Liver (tissue), 9 donors: ENCODE results near the gene PATJ. TPM values are rescaled to one million over a fixed set of nuclear protein-coding genes. Genes with fewer than 3 reads are reported as not detected.
"Not testable (repeated sequence)": the region's sequence is repeated elsewhere in the genome, so short reads cannot be mapped to it uniquely, and the experiment has no call there.

Source experiments
- DNase-seq: peaks from one replicate; pipeline ENCODE4 v3.0.0-alpha.2; 2017; ENCODE audit warnings: low spot score
- H3K27ac ChIP-seq, 2 donors: one replicate each; pipeline ENCODE4 v1.7.0; 2013; ENCODE audit warnings: inconsistent platforms in 2 of 2, low read length in 2 of 2, control low read depth in 1 of 2, low read depth in 1 of 2, mild to moderate bottlenecking in 1 of 2
- H3K27me3 ChIP-seq, 4 donors: one replicate each; pipeline versions ENCODE4 v1.6.1 to v1.7.0; 2013; ENCODE audit warnings: low read length in 3 of 4, inconsistent platforms in 1 of 4, mild to moderate bottlenecking in 1 of 4, moderate library complexity in 1 of 4; ENCODE audit not compliant: control insufficient read depth in 4 of 4, insufficient read depth in 4 of 4
- H3K36me3 ChIP-seq, 4 donors: one replicate each; pipeline versions ENCODE4 v1.6.1 to v1.7.0; 2013; ENCODE audit warnings: low read length in 3 of 4, mild to moderate bottlenecking in 3 of 4, low read depth in 1 of 4, moderate library complexity in 1 of 4; ENCODE audit not compliant: control insufficient read depth in 4 of 4, insufficient read depth in 3 of 4
- H3K4me1 ChIP-seq, 4 donors: one replicate each; pipeline versions ENCODE4 v1.6.1 to v1.7.0; 2013; ENCODE audit warnings: low read length in 3 of 4, mild to moderate bottlenecking in 3 of 4, moderate library complexity in 1 of 4; ENCODE audit not compliant: control insufficient read depth in 4 of 4, insufficient read depth in 4 of 4
- H3K4me3 ChIP-seq, 3 donors: one replicate each; pipeline versions ENCODE4 v1.6.1 to v1.7.0; 2013; ENCODE audit warnings: low read length in 3 of 3, control low read depth in 1 of 3, low read depth in 1 of 3, mild to moderate bottlenecking in 1 of 3
- H3K9ac ChIP-seq, 2 donors: one replicate each; pipeline ENCODE4 v1.7.0; 2013; ENCODE audit warnings: low read length in 2 of 2, mild to moderate bottlenecking in 2 of 2, moderate library complexity in 2 of 2, control low read depth in 1 of 2, low read depth in 1 of 2
- H3K9me3 ChIP-seq, 4 donors: one replicate each; pipeline versions ENCODE4 v1.6.1 to v1.7.0; 2013; ENCODE audit warnings: low read length in 3 of 4; ENCODE audit not compliant: control insufficient read depth in 4 of 4
- ATF3 ChIP-seq: IDR thresholded peaks from 2 replicates; pipeline ENCODE4 v1.6.1; 2016; ENCODE audit warnings: antibody characterized with exemption
- EGR1 ChIP-seq, 2 donors: IDR thresholded peaks; 2 replicates each; pipeline ENCODE4 v1.6.1; 2016 to 2018; ENCODE audit warnings: antibody characterized with exemption in 2 of 2, low read depth in 2 of 2
- FOXA1 ChIP-seq: IDR thresholded peaks from 2 replicates; pipeline ENCODE4 v1.6.1; 2016; ENCODE audit warnings: antibody characterized with exemption
- FOXA2 ChIP-seq: IDR thresholded peaks from 2 replicates; pipeline ENCODE4 v1.6.1; 2016; ENCODE audit warnings: antibody characterized with exemption
- GABPA ChIP-seq, 2 donors: IDR thresholded peaks in 1 of 2; conservative IDR thresholded peaks in 1 of 2; 2 replicates each; pipeline ENCODE4 v1.6.1; 2016; ENCODE audit warnings: antibody characterized with exemption in 2 of 2, mild to moderate bottlenecking in 1 of 2, moderate library complexity in 1 of 2
- HNF4A ChIP-seq, 2 donors: conservative IDR thresholded peaks; 2 replicates each; pipeline ENCODE4 v1.6.1; 2016; ENCODE audit warnings: antibody characterized with exemption in 2 of 2, mild to moderate bottlenecking in 2 of 2
- HNF4G ChIP-seq: IDR thresholded peaks from 2 replicates; pipeline ENCODE4 v1.6.1; 2016; ENCODE audit warnings: antibody characterized with exemption
- JUND ChIP-seq, 2 donors: IDR thresholded peaks; 2 replicates each; pipeline ENCODE4 v1.6.1; 2016; ENCODE audit warnings: antibody characterized with exemption in 2 of 2
- NR2F2 ChIP-seq: IDR thresholded peaks from 2 replicates; pipeline ENCODE4 v1.6.1; 2016; ENCODE audit warnings: antibody characterized with exemption
- RXRA ChIP-seq, 2 donors: IDR thresholded peaks; 2 replicates each; pipeline ENCODE4 v1.6.1; 2017 to 2018; ENCODE audit warnings: antibody characterized with exemption in 2 of 2, mild to moderate bottlenecking in 1 of 2
- SP1 ChIP-seq: IDR thresholded peaks from 2 replicates; pipeline ENCODE4 v1.6.1; 2018; ENCODE audit warnings: antibody characterized with exemption, mild to moderate bottlenecking
- YY1 ChIP-seq: IDR thresholded peaks from 2 replicates; pipeline ENCODE4 v1.6.1; 2016; ENCODE audit warnings: antibody characterized with exemption, mild to moderate bottlenecking
- WGBS: extraction: QIAGEN DNeasy Blood & Tissue Kit; methylation state at CpG from one replicate; pipeline ENCODE4 v1.1.7; 2013; 5-methylcytosine and 5-hydroxymethylcytosine counted together
- polyA plus RNA-seq, 2 donors: library from polyadenylated mRNA; stranded (reverse) in 1 of 2; unstranded in 1 of 2; fragments of 200-250 nt in 1 of 2; fragments of >200 nt in 1 of 2; fragmentation: Nextera tagmentation in 1 of 2; extraction: Ambion mirVana in 1 of 2; gene quantifications; one replicate each; pipeline versions ENCODE4 v1.2.1 to v1.2.3, GENCODE V29; 2013 to 2015
- total RNA-seq, 2 donors: library from RNA; depleted of rRNA; stranded (reverse); fragments of >200 nt; gene quantifications; one replicate each; pipeline ENCODE4 v1.2.3, GENCODE V29; 2014
- TF ChIP-seq, protein P1 (sequence below): IDR thresholded peaks from 2 replicates; pipeline ENCODE4 v1.6.1; 2016; ENCODE audit warnings: antibody characterized with exemption
- TF ChIP-seq, protein P2 (sequence below): fragments of 150-350 bp; IDR thresholded peaks from 2 replicates; pipeline ENCODE4 v1.5.1; 2017; ENCODE audit warnings: improper control_type of control experiment, low read depth, low read length; ENCODE audit not compliant: missing input control
- TF ChIP-seq, protein P3 (sequence below): IDR thresholded peaks from 2 replicates; pipeline ENCODE4 v1.6.1; 2016; ENCODE audit warnings: antibody characterized with exemption
- TF ChIP-seq, protein P4 (sequence below): IDR thresholded peaks from 2 replicates; pipeline ENCODE4 v1.6.1; 2016; ENCODE audit warnings: antibody characterized with exemption, mild to moderate bottlenecking
- donor health status: healthy.
- donor health status: healthy.
- donor health status: healthy.
- donor health status: healthy.
- donor health status: healthy.

Gene PATJ
- total and polyA plus RNA-seq, 4 donors: 5.7 to 29.8 (median 9.0) TPM

DNA sequence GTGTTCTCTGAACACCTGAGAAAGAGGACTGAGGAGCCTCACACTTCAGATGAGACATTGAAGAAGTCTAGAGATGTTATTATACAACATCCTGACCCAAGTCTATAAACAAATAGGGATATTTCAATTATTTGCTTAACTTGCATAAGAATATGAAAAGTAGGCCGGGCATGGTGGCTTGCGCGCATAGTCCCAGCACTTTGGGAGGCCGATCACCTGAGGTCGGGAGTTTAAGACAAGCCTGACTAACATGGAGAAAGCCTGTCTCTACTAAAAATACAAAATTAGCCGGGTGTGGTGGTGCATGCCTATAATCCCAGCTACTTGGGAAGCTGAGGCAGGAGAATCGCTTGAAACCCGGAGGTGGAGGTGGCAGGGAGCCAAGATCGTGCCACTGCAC, 478.2 kb downstream of the PATJ start:
- H3K9me3 ChIP-seq, H3K4me3 ChIP-seq, H3K9ac ChIP-seq, H3K27ac ChIP-seq, H3K27me3 ChIP-seq, H3K36me3 ChIP-seq, DNase-seq, H3K4me1 ChIP-seq: not testable (repeated sequence)
- 86% methylated on average over 9 of the region's 9 CpGs for WGBS

GRCh38 chr1:62221171-62221570, 478.9 kb downstream of the PATJ start:
- DNase-seq: no peak
- Histone ChIP-seq H3K4me1 (no peaks in the 10 kb centered on the region), H3K27me3 (no peaks in the 10 kb centered on the region), H3K27ac (no peak overlapping the region), H3K9ac (no peak overlapping the region), H3K9me3 (no peaks in the 10 kb centered on the region), H3K36me3 (no peaks in the 10 kb centered on the region), H3K4me3 (no peak overlapping the region)
- TF ChIP-seq JUND (IDR thresholded peaks at IDR 0.05) (no peak), NR2F2 (no peak), YY1 (no peak), FOXA1 (no peak), SP1 (no peak), FOXA2 (no peak)
- TF ChIP-seq, protein P1, sequence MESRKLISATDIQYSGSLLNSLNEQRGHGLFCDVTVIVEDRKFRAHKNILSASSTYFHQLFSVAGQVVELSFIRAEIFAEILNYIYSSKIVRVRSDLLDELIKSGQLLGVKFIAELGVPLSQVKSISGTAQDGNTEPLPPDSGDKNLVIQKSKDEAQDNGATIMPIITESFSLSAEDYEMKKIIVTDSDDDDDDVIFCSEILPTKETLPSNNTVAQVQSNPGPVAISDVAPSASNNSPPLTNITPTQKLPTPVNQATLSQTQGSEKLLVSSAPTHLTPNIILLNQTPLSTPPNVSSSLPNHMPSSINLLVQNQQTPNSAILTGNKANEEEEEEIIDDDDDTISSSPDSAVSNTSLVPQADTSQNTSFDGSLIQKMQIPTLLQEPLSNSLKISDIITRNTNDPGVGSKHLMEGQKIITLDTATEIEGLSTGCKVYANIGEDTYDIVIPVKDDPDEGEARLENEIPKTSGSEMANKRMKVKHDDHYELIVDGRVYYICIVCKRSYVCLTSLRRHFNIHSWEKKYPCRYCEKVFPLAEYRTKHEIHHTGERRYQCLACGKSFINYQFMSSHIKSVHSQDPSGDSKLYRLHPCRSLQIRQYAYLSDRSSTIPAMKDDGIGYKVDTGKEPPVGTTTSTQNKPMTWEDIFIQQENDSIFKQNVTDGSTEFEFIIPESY: no peak
- TF ChIP-seq, protein P2, sequence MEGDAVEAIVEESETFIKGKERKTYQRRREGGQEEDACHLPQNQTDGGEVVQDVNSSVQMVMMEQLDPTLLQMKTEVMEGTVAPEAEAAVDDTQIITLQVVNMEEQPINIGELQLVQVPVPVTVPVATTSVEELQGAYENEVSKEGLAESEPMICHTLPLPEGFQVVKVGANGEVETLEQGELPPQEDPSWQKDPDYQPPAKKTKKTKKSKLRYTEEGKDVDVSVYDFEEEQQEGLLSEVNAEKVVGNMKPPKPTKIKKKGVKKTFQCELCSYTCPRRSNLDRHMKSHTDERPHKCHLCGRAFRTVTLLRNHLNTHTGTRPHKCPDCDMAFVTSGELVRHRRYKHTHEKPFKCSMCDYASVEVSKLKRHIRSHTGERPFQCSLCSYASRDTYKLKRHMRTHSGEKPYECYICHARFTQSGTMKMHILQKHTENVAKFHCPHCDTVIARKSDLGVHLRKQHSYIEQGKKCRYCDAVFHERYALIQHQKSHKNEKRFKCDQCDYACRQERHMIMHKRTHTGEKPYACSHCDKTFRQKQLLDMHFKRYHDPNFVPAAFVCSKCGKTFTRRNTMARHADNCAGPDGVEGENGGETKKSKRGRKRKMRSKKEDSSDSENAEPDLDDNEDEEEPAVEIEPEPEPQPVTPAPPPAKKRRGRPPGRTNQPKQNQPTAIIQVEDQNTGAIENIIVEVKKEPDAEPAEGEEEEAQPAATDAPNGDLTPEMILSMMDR: no peak
- TF ChIP-seq, protein P3, sequence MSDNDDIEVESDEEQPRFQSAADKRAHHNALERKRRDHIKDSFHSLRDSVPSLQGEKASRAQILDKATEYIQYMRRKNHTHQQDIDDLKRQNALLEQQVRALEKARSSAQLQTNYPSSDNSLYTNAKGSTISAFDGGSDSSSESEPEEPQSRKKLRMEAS: no peak
- WGBS: 96% methylated on average over 1 of the region's 1 CpG

- no peaks in the 10 kb centered on the region for H3K4me1 ChIP-seq
- no peaks in the 10 kb centered on the region for H3K27me3 ChIP-seq
- H3K9me3 ChIP-seq: no peaks in the 10 kb centered on the region
- DNase-seq: no peak
- H3K27ac ChIP-seq: no peak overlapping the region
- no peak overlapping the region for H3K9ac ChIP-seq
- H3K4me3 ChIP-seq: no peak overlapping the region
- 95% methylated on average over 9 of the region's 9 CpGs for WGBS
- H3K36me3 ChIP-seq: no peaks in the 10 kb centered on the region
- TF ChIP-seq HNF4A (conservative IDR thresholded peaks at IDR 0.05) (no peak), RXRA (IDR thresholded peaks at IDR 0.05) (no peak), GABPA (IDR thresholded peaks at IDR 0.05 in 1 of 2, conservative IDR thresholded peaks at IDR 0.05 in 1 of 2) (no peak), EGR1 (IDR thresholded peaks at IDR 0.05; ENCODE audit: low read depth in 2 of 2) (no peak), NR2F2 (no peak), FOXA2 (no peak), JUND (IDR thresholded peaks at IDR 0.05) (no peak), ATF3 (no peak), SP1 (no peak), HNF4G (no peak)
- TF ChIP-seq, protein P2: no peak
- TF ChIP-seq, protein P1: no peak
- TF ChIP-seq, protein P4, sequence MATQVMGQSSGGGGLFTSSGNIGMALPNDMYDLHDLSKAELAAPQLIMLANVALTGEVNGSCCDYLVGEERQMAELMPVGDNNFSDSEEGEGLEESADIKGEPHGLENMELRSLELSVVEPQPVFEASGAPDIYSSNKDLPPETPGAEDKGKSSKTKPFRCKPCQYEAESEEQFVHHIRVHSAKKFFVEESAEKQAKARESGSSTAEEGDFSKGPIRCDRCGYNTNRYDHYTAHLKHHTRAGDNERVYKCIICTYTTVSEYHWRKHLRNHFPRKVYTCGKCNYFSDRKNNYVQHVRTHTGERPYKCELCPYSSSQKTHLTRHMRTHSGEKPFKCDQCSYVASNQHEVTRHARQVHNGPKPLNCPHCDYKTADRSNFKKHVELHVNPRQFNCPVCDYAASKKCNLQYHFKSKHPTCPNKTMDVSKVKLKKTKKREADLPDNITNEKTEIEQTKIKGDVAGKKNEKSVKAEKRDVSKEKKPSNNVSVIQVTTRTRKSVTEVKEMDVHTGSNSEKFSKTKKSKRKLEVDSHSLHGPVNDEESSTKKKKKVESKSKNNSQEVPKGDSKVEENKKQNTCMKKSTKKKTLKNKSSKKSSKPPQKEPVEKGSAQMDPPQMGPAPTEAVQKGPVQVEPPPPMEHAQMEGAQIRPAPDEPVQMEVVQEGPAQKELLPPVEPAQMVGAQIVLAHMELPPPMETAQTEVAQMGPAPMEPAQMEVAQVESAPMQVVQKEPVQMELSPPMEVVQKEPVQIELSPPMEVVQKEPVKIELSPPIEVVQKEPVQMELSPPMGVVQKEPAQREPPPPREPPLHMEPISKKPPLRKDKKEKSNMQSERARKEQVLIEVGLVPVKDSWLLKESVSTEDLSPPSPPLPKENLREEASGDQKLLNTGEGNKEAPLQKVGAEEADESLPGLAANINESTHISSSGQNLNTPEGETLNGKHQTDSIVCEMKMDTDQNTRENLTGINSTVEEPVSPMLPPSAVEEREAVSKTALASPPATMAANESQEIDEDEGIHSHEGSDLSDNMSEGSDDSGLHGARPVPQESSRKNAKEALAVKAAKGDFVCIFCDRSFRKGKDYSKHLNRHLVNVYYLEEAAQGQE: no peak
Observed at GRCh38 chr1:62222321-62222720, 480.0 kb downstream of the PATJ start.
